Mucosa of descending colon (tissue), 3 donors: ENCODE measurements around the gene MYMK. TPM values are rescaled to one million over a fixed set of nuclear protein-coding genes. Genes with fewer than 3 reads are reported as not detected.
"Not testable (repeated sequence)": the region's sequence is repeated elsewhere in the genome, so short reads cannot be mapped to it uniquely, and the experiment has no call there.

Experiments
- ATAC-seq: fragments of 200-7000 bp; cut with Tn5 transposase; one replicate; pipeline ENCODE4 v1.9.1; 2020; ENCODE audit warnings: mild to moderate bottlenecking, moderate library complexity
- DNase-seq, 3 donors: peaks; one replicate each; pipeline ENCODE4 v3.0.0-alpha.2; 2020
- H3K36me3 ChIP-seq: fragments of 200-600 bp; one replicate; pipeline ENCODE4 v1.8.0; 2021; ENCODE audit warnings: low read depth, mild to moderate bottlenecking
- H3K4me1 ChIP-seq: fragments of 200-600 bp; one replicate; pipeline ENCODE4 v1.8.0; 2021; ENCODE audit warnings: low read depth, mild to moderate bottlenecking
- H3K4me3 ChIP-seq: fragments of 200-600 bp; one replicate; pipeline ENCODE4 v1.8.0; 2021; ENCODE audit warnings: mild to moderate bottlenecking
- H3K9me3 ChIP-seq: fragments of 200-600 bp; one replicate; pipeline ENCODE4 v1.8.0; 2021; ENCODE audit warnings: mild to moderate bottlenecking
- intact Hi-C, 2 donors: fragments of 100-400 bp; cut with DNase I in 1 of 2; cut with micrococcal nuclease in 1 of 2; formaldehyde crosslinking; loops; one replicate each; pipeline versions ENCODE4 v1.11.0 to v1.11.1; 2022; cut with DNase I, micrococcal nuclease
- total RNA-seq, 3 donors: library from RNA; stranded (reverse); fragmentation: NEBNext Ultra II Directional in 2 of 3; extraction: Animal tissue kit (Norgen Biotek cat#: 25700) in 2 of 3; gene quantifications; one replicate each; pipeline versions ENCODE4 v1.2.1 to v1.2.4, GENCODE V29; 2021 to 2023
- TF ChIP-seq, protein P1 (sequence below): fragments of 200-600 bp; IDR thresholded peaks from one replicate; pipeline ENCODE4 v1.8.0; 2022; ENCODE audit warnings: antibody characterized with exemption, mild to moderate bottlenecking
- donor health status: DM: no; HTN: no; CAD: no; lungs with moderate emphysema.
- donor health status: DM: no; HTN: no; CAD: no.
- donor health status: DM: no; HTN: yes; CAD: no.

MYMK gene
- total RNA-seq, 3 donors from 2014 or later = not detected

DNA sequence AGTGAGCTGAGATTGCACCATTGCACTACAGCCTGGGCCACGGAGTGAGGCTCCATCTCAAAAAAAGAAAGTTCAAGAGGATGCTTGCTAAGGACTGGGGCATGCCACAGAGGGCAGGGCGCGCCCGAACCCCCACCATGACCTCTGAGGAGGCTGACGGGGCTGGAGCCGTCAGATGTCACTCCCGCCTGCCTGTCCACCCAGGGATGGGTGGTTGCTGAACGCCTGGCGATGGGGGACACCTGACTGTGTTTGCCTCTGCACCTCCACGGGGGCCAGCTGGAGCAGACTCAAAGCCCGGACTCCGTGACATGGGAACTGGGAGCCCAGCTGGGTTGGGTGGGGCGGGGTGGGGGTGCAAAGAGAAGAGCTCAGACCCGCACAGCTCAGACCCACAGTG is 41.6 kb upstream of the MYMK start:
- ATAC-seq (no peak), DNase-seq (no peak)
- Histone ChIP-seq H3K4me3 (no peak overlapping the region), H3K9me3 (no peaks in the 10 kb centered on the region), H3K4me1 (peaks cover 9% of the 10 kb centered on the region), H3K36me3 (no peaks in the 10 kb centered on the region)
- TF ChIP-seq, protein P1, sequence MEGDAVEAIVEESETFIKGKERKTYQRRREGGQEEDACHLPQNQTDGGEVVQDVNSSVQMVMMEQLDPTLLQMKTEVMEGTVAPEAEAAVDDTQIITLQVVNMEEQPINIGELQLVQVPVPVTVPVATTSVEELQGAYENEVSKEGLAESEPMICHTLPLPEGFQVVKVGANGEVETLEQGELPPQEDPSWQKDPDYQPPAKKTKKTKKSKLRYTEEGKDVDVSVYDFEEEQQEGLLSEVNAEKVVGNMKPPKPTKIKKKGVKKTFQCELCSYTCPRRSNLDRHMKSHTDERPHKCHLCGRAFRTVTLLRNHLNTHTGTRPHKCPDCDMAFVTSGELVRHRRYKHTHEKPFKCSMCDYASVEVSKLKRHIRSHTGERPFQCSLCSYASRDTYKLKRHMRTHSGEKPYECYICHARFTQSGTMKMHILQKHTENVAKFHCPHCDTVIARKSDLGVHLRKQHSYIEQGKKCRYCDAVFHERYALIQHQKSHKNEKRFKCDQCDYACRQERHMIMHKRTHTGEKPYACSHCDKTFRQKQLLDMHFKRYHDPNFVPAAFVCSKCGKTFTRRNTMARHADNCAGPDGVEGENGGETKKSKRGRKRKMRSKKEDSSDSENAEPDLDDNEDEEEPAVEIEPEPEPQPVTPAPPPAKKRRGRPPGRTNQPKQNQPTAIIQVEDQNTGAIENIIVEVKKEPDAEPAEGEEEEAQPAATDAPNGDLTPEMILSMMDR = no peak
- intact Hi-C loops = no loop called here

DNA sequence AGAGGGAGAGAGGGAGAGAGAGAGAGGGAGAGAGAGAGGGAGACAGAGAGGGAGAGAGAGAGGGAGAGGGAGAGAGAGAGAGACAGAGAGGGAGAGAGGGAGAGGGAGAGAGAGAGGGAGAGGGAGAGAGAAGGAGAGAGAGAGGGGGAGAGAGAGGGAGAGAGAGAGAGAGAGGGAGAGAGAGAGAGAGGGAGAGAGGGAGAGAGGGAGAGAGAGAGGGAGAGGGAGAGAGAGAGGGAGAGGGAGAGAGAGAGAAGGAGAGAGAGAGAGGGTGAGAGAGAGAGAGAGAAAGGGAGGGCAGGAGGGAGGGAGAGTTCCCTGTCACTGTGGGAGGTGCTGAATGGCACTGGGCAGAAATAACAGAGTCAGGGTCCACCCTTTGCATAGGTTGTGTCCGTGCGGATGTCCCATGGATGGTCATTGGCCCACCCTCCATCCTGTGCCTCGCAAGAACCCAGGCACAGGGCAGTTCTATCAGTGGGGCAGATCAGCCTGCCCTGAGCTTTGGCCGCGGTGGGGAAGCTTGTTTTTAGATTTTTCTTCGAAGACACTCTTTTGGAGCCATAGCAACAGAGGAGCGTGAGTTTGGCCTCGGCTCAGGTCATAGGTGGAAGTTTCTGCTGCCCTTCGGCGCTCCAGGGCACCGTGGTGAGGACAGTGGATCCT is 39.8 kb upstream of the MYMK start:
- no peak for ATAC-seq

DNA sequence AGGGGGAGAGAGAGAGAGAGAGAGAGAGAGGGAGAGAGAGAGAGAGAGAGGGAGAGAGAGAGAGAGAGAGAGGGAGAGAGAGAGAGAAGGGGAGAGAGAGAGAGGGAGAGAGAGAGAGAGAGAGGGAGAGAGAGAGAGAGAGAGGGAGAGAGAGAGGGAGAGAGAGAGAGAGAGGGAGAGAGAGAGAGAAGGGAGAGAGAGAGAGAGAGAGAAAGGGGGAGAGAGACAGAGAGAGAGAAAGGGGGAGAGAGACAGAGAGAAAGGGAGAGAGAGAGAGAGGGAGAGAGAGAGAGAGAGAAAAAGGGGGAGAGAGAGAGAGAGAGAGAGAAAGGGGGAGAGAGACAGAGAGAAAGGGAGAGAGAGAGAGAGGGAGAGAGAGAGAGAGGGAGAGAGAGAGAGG is 39.1 kb upstream of the MYMK start:
- DNase-seq, H3K4me1 ChIP-seq, H3K9me3 ChIP-seq, H3K36me3 ChIP-seq, intact Hi-C loops, H3K4me3 ChIP-seq, ATAC-seq: not testable (repeated sequence)

More for the DNA sequence above, 39.8 kb upstream of the MYMK start:
- Histone ChIP-seq H3K4me3 (no peak overlapping the region), H3K4me1 (peaks cover 9% of the 10 kb centered on the region), H3K9me3 (no peaks in the 10 kb centered on the region), H3K36me3 (no peaks in the 10 kb centered on the region)
- DNase-seq = no peak
- TF ChIP-seq, protein P1 = no peak
- intact Hi-C loops = no loop called here

DNA sequence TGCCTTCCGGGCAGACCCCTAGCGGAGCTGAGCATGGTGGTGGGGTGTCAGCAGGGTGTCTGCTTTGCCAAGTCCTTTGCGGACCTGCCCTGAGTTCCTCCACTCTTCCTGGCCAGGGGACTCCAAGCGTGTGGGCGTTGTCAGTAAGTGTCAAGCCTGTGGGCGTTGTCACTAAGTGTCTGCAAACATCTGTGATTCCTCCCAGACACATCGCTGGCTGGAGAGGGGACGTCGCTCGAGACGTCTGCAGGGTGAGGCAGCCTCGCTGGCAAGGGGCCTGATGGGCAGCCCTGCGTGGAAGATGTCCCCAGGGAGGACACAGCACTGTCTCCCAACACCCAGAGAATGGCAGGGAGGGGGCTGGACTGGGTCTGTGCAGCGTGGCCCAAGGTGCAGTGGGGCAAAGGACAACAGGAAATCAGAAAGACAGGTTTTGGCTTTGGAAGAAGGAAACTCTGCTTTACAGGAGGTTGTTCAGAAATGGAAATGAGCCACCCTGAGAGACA is 38.6 kb upstream of the MYMK start:
- intact Hi-C loops = no loop called here
- Histone ChIP-seq H3K4me1 (peaks cover 9% of the 10 kb centered on the region), H3K36me3 (no peaks in the 10 kb centered on the region), H3K4me3 (no peak overlapping the region), H3K9me3 (no peaks in the 10 kb centered on the region)
- ATAC-seq = peak; percentile 90
- DNase-seq = peak; percentile 71 to 73 (median 72)
- TF ChIP-seq, protein P1 = no peak

DNA sequence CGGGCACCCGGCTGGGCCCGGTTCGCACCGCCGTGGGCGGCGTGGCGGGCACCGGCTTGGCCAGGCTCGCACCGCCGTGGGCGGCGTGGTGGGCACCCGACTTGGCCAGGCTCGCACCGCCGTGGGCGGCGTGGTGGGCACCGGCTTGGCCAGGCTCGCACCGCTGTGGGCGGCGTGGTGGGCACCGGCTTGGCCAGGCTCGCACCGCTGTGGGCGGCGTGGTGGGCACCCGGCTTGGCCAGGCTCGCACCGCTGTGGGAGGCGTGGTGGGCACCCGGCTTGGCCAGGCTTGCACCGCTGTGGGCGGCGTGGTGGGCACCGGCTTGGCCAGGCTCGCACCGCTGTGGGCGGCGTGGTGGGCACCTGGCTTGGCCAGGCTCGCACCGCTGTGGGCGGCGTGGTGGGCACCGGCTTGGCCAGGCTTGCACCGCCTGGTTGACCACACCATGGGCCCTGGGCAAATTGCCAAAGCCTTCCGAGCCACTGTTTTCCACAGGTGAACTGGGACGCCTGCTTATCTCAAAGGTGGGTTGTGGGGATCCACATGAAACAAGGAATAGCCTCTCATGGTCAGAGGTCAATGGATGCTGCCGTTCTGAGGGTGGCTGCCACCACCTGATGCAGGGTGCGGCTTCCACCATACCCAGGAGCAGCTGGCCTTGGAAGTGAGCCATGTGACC is 38.0 kb upstream of the MYMK start:
- peaks cover 12% of the 10 kb centered on the region for H3K4me1 ChIP-seq
- intact Hi-C loops = no loop called here
- DNase-seq = no peak
- ATAC-seq = no peak
- no peak overlapping the region for H3K4me3 ChIP-seq
- TF ChIP-seq, protein P1 = no peak
- no peaks in the 10 kb centered on the region for H3K9me3 ChIP-seq
- H3K36me3 ChIP-seq = no peaks in the 10 kb centered on the region

DNA sequence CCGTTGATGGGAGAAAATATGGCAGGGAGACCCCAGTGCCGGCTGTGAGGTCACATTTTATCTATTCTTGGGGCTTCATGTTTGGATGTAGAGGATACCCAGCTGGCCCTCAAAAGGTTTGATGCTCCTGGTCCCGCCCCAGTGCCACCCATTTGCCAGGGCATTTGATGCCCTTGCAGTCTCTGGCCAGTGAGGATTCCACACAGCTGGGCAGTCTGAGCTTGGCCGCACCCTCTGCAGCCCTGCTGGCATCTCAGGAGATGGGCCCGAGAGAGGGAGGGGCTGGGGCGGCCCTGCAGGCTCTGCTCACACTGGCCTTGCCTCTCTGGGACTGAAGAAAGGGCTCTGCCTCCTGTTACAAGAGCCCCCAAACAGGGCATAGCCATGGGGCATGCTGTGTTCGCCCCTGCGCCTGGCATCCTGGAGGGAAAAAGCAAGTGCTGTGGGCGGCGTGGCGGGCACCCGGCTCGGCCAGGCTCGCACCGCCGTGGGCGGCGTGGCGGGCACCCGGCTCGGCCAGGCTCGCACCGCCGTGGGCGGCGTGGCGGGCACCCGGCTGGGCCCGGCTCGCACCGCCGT is 37.3 kb upstream of the MYMK start:
- intact Hi-C loops = no loop called here
- DNase-seq = no peak
- Histone ChIP-seq H3K4me3 (no peak overlapping the region), H3K4me1 (peaks cover 14% of the 10 kb centered on the region), H3K9me3 (no peaks in the 10 kb centered on the region), H3K36me3 (no peaks in the 10 kb centered on the region)
- TF ChIP-seq, protein P1 = no peak
- no peak for ATAC-seq
